H1 (cell line): ENCODE measurements around the gene GPR61. TPM values are rescaled to one million over a fixed set of nuclear protein-coding genes. Genes with fewer than 3 reads are reported as not detected.

ENCODE experiments used
- TBP ChIP-seq: IDR thresholded peaks from 2 replicates; pipeline ENCODE4 v1.6.1; 2011; ENCODE audit warnings: low read depth, low read length, improper control_type of control experiment
- polyA plus RNA-seq, 7 experiments: library from polyadenylated mRNA; depleted of rRNA in 3 of 7; stranded (reverse) in 5 of 7; unstranded in 2 of 7; fragments of >200 nt in 5 of 7; fragments of 200-250 nt in 2 of 7; gene quantifications; 1 replicate in 5 of 7; 2 replicates in 1 of 7; 4 replicates in 1 of 7; pipeline versions ENCODE4 v1.2.1 to v1.2.3, GENCODE V29; 2011 to 2013; ENCODE audit warnings: missing spikeins in 2 of 7, mixed read lengths in 2 of 7
- total RNA-seq: library from RNA; stranded (reverse); fragmentation: NEBNext Ultra II Directional; extraction: Animal tissue kit (Norgen Biotek cat#: 25700); gene quantifications from 2 replicates; pipeline ENCODE4 v1.2.1, GENCODE V29; 2021

GPR61 gene
- total and polyA plus RNA-seq, 2 of the 8 experiments (the other 6 are each of a cell fraction or from before 2014, with no cell fraction given) = 0.41 to 0.53 TPM

DNA sequence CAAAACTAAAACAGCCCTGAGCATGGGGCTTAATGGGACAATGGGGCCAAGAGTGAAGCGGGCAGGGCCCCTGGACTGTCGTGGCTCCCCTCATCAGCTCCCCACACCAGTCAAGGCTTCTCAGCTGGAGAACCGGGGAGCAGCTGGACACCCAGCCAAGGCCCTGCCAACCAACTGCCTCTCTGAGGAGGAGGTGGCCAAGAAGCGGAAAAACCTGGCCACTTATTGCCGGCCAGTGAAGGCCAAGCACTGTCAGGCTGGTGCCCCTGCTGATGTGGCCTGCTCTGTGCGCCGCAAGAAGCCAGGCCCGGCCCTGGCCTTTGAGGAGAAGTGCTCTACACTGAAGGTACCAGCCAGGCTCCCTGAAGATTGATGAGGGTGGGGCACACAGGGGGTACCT is 48.3 kb upstream of the GPR61 start (continued):
- TF ChIP-seq TBP = no peak
